SH-SY5Y (cell line): ENCODE measurements around the gene PKD2L1.

Experiments used
- GATA2 ChIP-seq: IDR thresholded peaks from 2 replicates; pipeline ENCODE4 v1.6.1; 2011; ENCODE audit warnings: mild to moderate bottlenecking, low read depth, low read length
- GATA3 ChIP-seq: IDR thresholded peaks from 2 replicates; pipeline ENCODE4 v1.6.1; 2011; ENCODE audit warnings: low read depth, mild to moderate bottlenecking, low read length, moderate library complexity

DNA sequence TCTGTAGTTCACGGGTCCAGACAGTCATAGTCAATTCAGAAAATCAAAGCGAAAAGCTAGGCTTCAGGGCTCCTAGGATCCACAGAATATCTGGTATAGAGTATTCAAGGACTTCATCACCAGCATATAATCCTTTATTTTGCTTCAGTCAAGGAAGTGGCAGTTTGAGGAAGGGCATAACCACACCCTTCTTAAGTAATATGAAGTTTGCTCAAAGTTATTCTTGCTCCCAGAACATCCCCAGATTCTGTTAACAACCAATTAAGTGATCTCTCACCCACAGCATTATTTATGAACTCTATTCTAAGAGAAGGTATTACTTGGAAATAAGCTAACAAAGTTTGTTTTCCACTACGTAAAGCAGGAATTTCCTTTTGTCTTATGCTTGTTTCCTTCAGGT lies 75.8 kb downstream of the PKD2L1 start:
- TF ChIP-seq GATA2: no peak
- no peak for TF ChIP-seq GATA3
